Transverse colon (tissue), 4 donors: ENCODE results near the gene SPIB. TPM values are rescaled to one million over a fixed set of nuclear protein-coding genes. Genes with fewer than 3 reads are reported as not detected.
A peak's percentile ranks its signal among the peaks of the same experiment; 100 is the strongest.

ENCODE experiments used
- DNase-seq: peaks from one replicate; pipeline ENCODE4 v3.0.0-alpha.2; 2019
- H3K27ac ChIP-seq, 4 donors: fragments of 200-600 bp; sonication (generic); 2 replicates each; pipeline ENCODE4 v1.5.1; 2016 to 2018; ENCODE audit warnings: inconsistent platforms in 4 of 4
- H3K27me3 ChIP-seq: fragments of 200-600 bp; sonication (generic); 2 replicates; pipeline ENCODE4 v1.5.1; 2017; ENCODE audit warnings: inconsistent platforms
- H3K36me3 ChIP-seq, 4 donors: fragments of 200-600 bp; sonication (generic); 2 replicates each; pipeline ENCODE4 v1.5.1; 2017 to 2019; ENCODE audit warnings: inconsistent platforms in 4 of 4
- H3K4me1 ChIP-seq, 4 donors: fragments of 200-600 bp; sonication (generic); 2 replicates each; pipeline ENCODE4 v1.5.1; 2017 to 2020; ENCODE audit warnings: inconsistent platforms in 4 of 4
- H3K4me3 ChIP-seq, 4 donors: fragments of 200-600 bp; sonication (generic); 1 replicate in 1 of 4; 2 replicates in 3 of 4; pipeline versions ENCODE4 v1.5.1 to v1.6.1; 2017 to 2019; ENCODE audit warnings: inconsistent platforms in 4 of 4
- H3K9me3 ChIP-seq, 2 donors: fragments of 200-600 bp; sonication (generic); 2 replicates each; pipeline ENCODE4 v1.5.1; 2017 to 2019; ENCODE audit warnings: inconsistent platforms in 2 of 2
- CTCF ChIP-seq, 5 experiments: fragments of 200-600 bp in 3 of 5; fragments of 450-650 bp in 2 of 5; sonication (generic) in 3 of 5; IDR thresholded peaks; 1 replicate in 2 of 5; 2 replicates in 3 of 5; pipeline ENCODE4 v1.5.1; 2016 to 2017; ENCODE audit warnings: antibody characterized with exemption in 5 of 5, inconsistent platforms in 3 of 5, mild to moderate bottlenecking in 2 of 5, moderate library complexity in 1 of 5
- EP300 ChIP-seq: sonication (generic); formaldehyde crosslinking; IDR thresholded peaks from one replicate; pipeline ENCODE4 v1.6.1; 2017; ENCODE audit warnings: antibody characterized with exemption, low read depth
- POLR2A ChIP-seq: fragments of 450-650 bp; IDR thresholded peaks from one replicate; pipeline ENCODE4 v1.6.1; 2016; ENCODE audit warnings: antibody characterized with exemption, mild to moderate bottlenecking, moderate library complexity
- POLR2AphosphoS5 ChIP-seq, 3 donors: sonication (generic); formaldehyde crosslinking; IDR thresholded peaks; one replicate each; pipeline ENCODE4 v1.6.1; 2016; ENCODE audit warnings: antibody characterized with exemption in 3 of 3
- WGBS, 2 donors: methylation state at CpG; one replicate each; pipeline ENCODE4 v1.1.5; 2018; ENCODE audit warnings: low coverage in 1 of 2; 5-methylcytosine and 5-hydroxymethylcytosine counted together
- in situ Hi-C, 4 donors: fragments of 200-750 bp; cut with MboI; loops; one replicate each; pipeline versions ENCODE4 v1.15.0 to v1.15.1; 2017; ENCODE audit warnings: low sequenced_read_pairs in 3 of 4, low pct_ligation_motif_present in 1 of 4, low pct_unique_long_range_greater_than_20kb in 1 of 4
- intact Hi-C: fragments of 100-400 bp; cut with DNase I; formaldehyde crosslinking; loops from one replicate; pipeline ENCODE4 v1.15.1; 2023; ENCODE audit warnings: low total_unique reads
- total RNA-seq, 4 donors: library from RNA; depleted of rRNA; stranded (reverse); fragments of >200 nt; gene quantifications; one replicate each; pipeline ENCODE4 v1.1.0, GENCODE V29; 2016

SPIB gene
- total RNA-seq, 4 donors from 2014 or later, result 45.7 to 56.8 (median 51.7) TPM

- Histone ChIP-seq H3K4me3 (peak overlapping the region in 1 of 4 donors; percentile 80), H3K4me1 (peaks cover 6 to 16% (median 10%) of the 10 kb centered on the region in 4 donors), H3K27ac (peak overlapping the region; percentile 87 to 88 (median 88)), H3K9me3 (no peaks in the 10 kb centered on the region), H3K36me3 (peaks cover 0 to 19% (median 6%) of the 10 kb centered on the region in 4 donors), H3K27me3 (no peaks in the 10 kb centered on the region)
- DNase-seq, result no peak
- 82% methylated on average over 28 of the region's 29 CpGs; no CpG with 5 or more reads in 1 of the 2 donors for WGBS, 2 donors
- no peak for TF ChIP-seq CTCF (IDR thresholded peaks at IDR 0.05)
- TF ChIP-seq POLR2AphosphoS5 (IDR thresholded peaks at IDR 0.05), result no peak
- TF ChIP-seq EP300, result no peak
- TF ChIP-seq POLR2A, result no peak
- intact Hi-C loops, result loop anchor here (5.0 kb wide), 1 partner anchor 1928 kb away; no protein-coding TSS in a partner anchor
- in situ Hi-C loops, result no loop called here
Observed at GRCh38 chr19:50475736-50476223, 57.0 kb downstream of the SPIB start.

- in situ Hi-C loops, result no loop called here
- peak; percentile 94 for DNase-seq
- peak within 1 kb of the TSS; percentile 76 to 96 (median 79) for H3K4me3 ChIP-seq
- H3K36me3 ChIP-seq, result peaks cover 0 to 25% (median 9%) of the 10 kb centered on the region in 4 donors
- H3K27ac ChIP-seq, result peak within 1 kb of the TSS; percentile 87 to 88 (median 88)
- peaks cover 6 to 16% (median 10%) of the 10 kb centered on the region in 4 donors for H3K4me1 ChIP-seq
- no peaks in the 10 kb centered on the region for H3K9me3 ChIP-seq
- intact Hi-C loops, result loop anchor here (5.0 kb wide), 1 partner anchor 1929 kb away; no protein-coding TSS in a partner anchor
- TF ChIP-seq POLR2A, result peak; percentile 84
- peak; percentile 18 for TF ChIP-seq EP300
- peak in 1 of 5 experiments; percentile 25 for TF ChIP-seq CTCF (IDR thresholded peaks at IDR 0.05)
- peak; percentile 73 to 80 (median 75) for TF ChIP-seq POLR2AphosphoS5 (IDR thresholded peaks at IDR 0.05)
- WGBS, 2 donors, result 4% methylated on average over 47 of the region's 58 CpGs; no CpG with 5 or more reads in 1 of the 2 donors
- no peaks in the 10 kb centered on the region for H3K27me3 ChIP-seq
Observed at GRCh38 chr19:50476224-50476906, 57.6 kb downstream of the SPIB start, which contains the start of the genes EMC10 and GARIN5A. TSS of gene EMC10 (plus strand) at chr19:50476507. CDS start at chr19:50476545, 38 bp downstream. TSS of gene GARIN5A (minus strand) at chr19:50476848. CDS start at chr19:50476388, 460 bp downstream.

GRCh38 chr19:50476907-50477238, 58.1 kb downstream of the SPIB start:
- 21% methylated on average over 20 of the region's 20 CpGs; no CpG with 5 or more reads in 1 of the 2 donors for WGBS, 2 donors
- TF ChIP-seq CTCF (IDR thresholded peaks at IDR 0.05) (no peak), EP300 (no peak), POLR2A (no peak), POLR2AphosphoS5 (IDR thresholded peaks at IDR 0.05) (no peak)
- Histone ChIP-seq H3K27me3 (no peaks in the 10 kb centered on the region), H3K9me3 (no peaks in the 10 kb centered on the region), H3K4me3 (peak overlapping the region; percentile 76 to 96 (median 79)), H3K36me3 (peaks cover 0 to 28% (median 11%) of the 10 kb centered on the region in 4 donors), H3K27ac (peak overlapping the region; percentile 87 to 88 (median 88)), H3K4me1 (peaks cover 6 to 16% (median 10%) of the 10 kb centered on the region in 4 donors)
- in situ Hi-C loops (no loop called here), intact Hi-C loops (loop anchor here (5.0 kb wide), 1 partner anchor 1930 kb away; no protein-coding TSS in a partner anchor)
- no peak for DNase-seq

- in situ Hi-C loops (no loop called here), intact Hi-C loops (loop anchor here (5.0 kb wide), 1 partner anchor 1931 kb away; no protein-coding TSS in a partner anchor)
- no peak overlapping the region for H3K4me3 ChIP-seq
- 90 to 92% methylated on average over 2 to 16 of the region's 17 CpGs for WGBS, 2 donors
- H3K27me3 ChIP-seq, result no peaks in the 10 kb centered on the region
- H3K4me1 ChIP-seq, result peaks cover 6 to 16% (median 10%) of the 10 kb centered on the region in 4 donors
- DNase-seq, result no peak
- TF ChIP-seq CTCF (IDR thresholded peaks at IDR 0.05) (no peak), POLR2A (no peak), EP300 (no peak), POLR2AphosphoS5 (IDR thresholded peaks at IDR 0.05) (no peak)
- peaks cover 0 to 37% (median 13%) of the 10 kb centered on the region in 4 donors for H3K36me3 ChIP-seq
- H3K27ac ChIP-seq, result no peak overlapping the region
- H3K9me3 ChIP-seq, result no peaks in the 10 kb centered on the region
Observed at GRCh38 chr19:50477751-50478515, 59.2 kb downstream of the SPIB start.
